Measurements from ENCODE around the gene LGI4.
A peak's percentile ranks its signal among the peaks of the same experiment; 100 is the strongest.
"Not testable (repeated sequence)": the region's sequence is repeated elsewhere in the genome, so short reads cannot be mapped to it uniquely, and the experiment has no call there.

The LGI4 gene

GRCh38 chr19:35160629-35161433 is 26.0 kb upstream of the LGI4 start:
- no peak for DNase-seq

- DNase-seq: no peak
Observed at GRCh38 chr19:35159606-35160005, 24.7 kb upstream of the LGI4 start.

- DNase-seq: no peak
Observed at GRCh38 chr19:35157431-35157830, 22.6 kb upstream of the LGI4 start.

GRCh38 chr19:35156673-35157014 is 21.8 kb upstream of the LGI4 start:
- no peak for DNase-seq

- DNase-seq: no peak
Observed at GRCh38 chr19:35155981-35156672, 21.3 kb upstream of the LGI4 start.

GRCh38 chr19:35155441-35155840 is 20.6 kb upstream of the LGI4 start:
- peak; percentile 57 to 67 for DNase-seq

GRCh38 chr19:35154525-35155406 is 19.9 kb upstream of the LGI4 start, which contains the start of gene FXYD5:
TSS of gene FXYD5 (plus strand) at chr19:35154735. CDS start at chr19:35155551, 816 bp downstream.
- DNase-seq: peak; percentile 86 to 89

- peak; percentile 88 for DNase-seq
Observed at GRCh38 chr19:35153701-35154524, 19.1 kb upstream of the LGI4 start.

- not testable (repeated sequence) for DNase-seq
Observed at GRCh38 chr19:35153129-35153522, 18.3 kb upstream of the LGI4 start.

GRCh38 chr19:35151273-35152065 is 16.6 kb upstream of the LGI4 start:
- DNase-seq: no peak

- no peak for DNase-seq
Observed at GRCh38 chr19:35150445-35150844, 15.6 kb upstream of the LGI4 start.

- no peak for DNase-seq
Observed at GRCh38 chr19:35149463-35149862, 14.6 kb upstream of the LGI4 start.

GRCh38 chr19:35146746-35147459 is 12.0 kb upstream of the LGI4 start:
- no peak for DNase-seq

- DNase-seq: no peak
Observed at GRCh38 chr19:35144600-35145436, 10.0 kb upstream of the LGI4 start.

GRCh38 chr19:35144259-35144599 is 9.4 kb upstream of the LGI4 start:
- no peak for DNase-seq

- DNase-seq: no peak
Observed at GRCh38 chr19:35143818-35144217, 9.0 kb upstream of the LGI4 start.

GRCh38 chr19:35143231-35143715 is 8.4 kb upstream of the LGI4 start, which contains the start of gene FXYD7:
TSS of gene FXYD7 (plus strand) at chr19:35143255. CDS start at chr19:35143334, 79 bp downstream.
- DNase-seq: no peak

GRCh38 chr19:35142606-35143230 is 7.9 kb upstream of the LGI4 start:
- peak; percentile 78 to 79 for DNase-seq

Data from activated T-cell treated with anti-CD3 and anti-CD28 coated beads, Interleukin-2, amount 50 U/mL, for 48 hours (primary cell).